Neutrophil (primary cell): ENCODE results near the gene NXPE4.
"Not testable (repeated sequence)": the region's sequence is repeated elsewhere in the genome, so short reads cannot be mapped to it uniquely, and the experiment has no call there.

Source experiments
- H3K27ac ChIP-seq: fragments of 200-600 bp; sonication (generic); 2 replicates; pipeline ENCODE4 v1.5.1; 2016; ENCODE audit warnings: mild to moderate bottlenecking, moderate library complexity
- H3K27me3 ChIP-seq: fragments of 200-600 bp; sonication (generic); 2 replicates; pipeline ENCODE4 v1.6.0; 2016; ENCODE audit warnings: mild to moderate bottlenecking
- H3K36me3 ChIP-seq: fragments of 200-600 bp; sonication (generic); 2 replicates; pipeline ENCODE4 v1.5.1; 2017
- H3K4me1 ChIP-seq, 2 experiments: fragments of 200-600 bp in 1 of 2; sonication (generic) in 1 of 2; 1 replicate in 1 of 2; 2 replicates in 1 of 2; pipeline versions ENCODE4 v1.5.1 to v1.6.1; 2013 to 2016; ENCODE audit warnings: low read depth in 1 of 2, low read length in 1 of 2, mild to moderate bottlenecking in 1 of 2, moderate library complexity in 1 of 2; ENCODE audit not compliant: control insufficient read depth in 1 of 2, insufficient read depth in 1 of 2
- H3K4me3 ChIP-seq, 2 experiments: fragments of 200-600 bp in 1 of 2; sonication (generic) in 1 of 2; 1 replicate in 1 of 2; 2 replicates in 1 of 2; pipeline ENCODE4 v1.5.1; 2013 to 2016; ENCODE audit warnings: low read depth in 1 of 2, low read length in 1 of 2, mild to moderate bottlenecking in 1 of 2, moderate library complexity in 1 of 2
- H3K9me3 ChIP-seq: fragments of 200-600 bp; sonication (generic); 2 replicates; pipeline ENCODE4 v1.5.1; 2016
- CTCF ChIP-seq: fragments of 200-600 bp; sonication (generic); IDR thresholded peaks from 2 replicates; pipeline ENCODE4 v1.5.1; 2016; ENCODE audit warnings: antibody characterized with exemption

The NXPE4 gene

GRCh38 chr11:114612686-114613085, 17.1 kb upstream of the NXPE4 start:
- H3K9me3 ChIP-seq, result peaks cover 37% of the 10 kb centered on the region
- H3K27ac ChIP-seq, result no peak overlapping the region
- no peaks in the 10 kb centered on the region for H3K4me1 ChIP-seq
- no peak overlapping the region for H3K4me3 ChIP-seq
- no peak for TF ChIP-seq CTCF
- no peaks in the 10 kb centered on the region for H3K27me3 ChIP-seq
- no peaks in the 10 kb centered on the region for H3K36me3 ChIP-seq

GRCh38 chr11:114612199-114612598, 16.6 kb upstream of the NXPE4 start:
- not testable (repeated sequence) for H3K36me3 ChIP-seq, H3K27me3 ChIP-seq, H3K27ac ChIP-seq, H3K4me3 ChIP-seq, H3K4me1 ChIP-seq
- peaks cover 37% of the 10 kb centered on the region for H3K9me3 ChIP-seq

- no peak overlapping the region for H3K4me3 ChIP-seq
- H3K4me1 ChIP-seq, result no peaks in the 10 kb centered on the region
- no peaks in the 10 kb centered on the region for H3K27me3 ChIP-seq
- no peaks in the 10 kb centered on the region for H3K36me3 ChIP-seq
- no peak for TF ChIP-seq CTCF
- H3K27ac ChIP-seq, result no peak overlapping the region
- H3K9me3 ChIP-seq, result peaks cover 44% of the 10 kb centered on the region
Observed at GRCh38 chr11:114610984-114611944, 15.7 kb upstream of the NXPE4 start.

GRCh38 chr11:114610550-114610949, 15.0 kb upstream of the NXPE4 start:
- Histone ChIP-seq H3K4me1 (no peaks in the 10 kb centered on the region), H3K27ac (no peak overlapping the region), H3K4me3 (no peak overlapping the region), H3K27me3 (no peaks in the 10 kb centered on the region), H3K36me3 (no peaks in the 10 kb centered on the region), H3K9me3 (peaks cover 37% of the 10 kb centered on the region)
- no peak for TF ChIP-seq CTCF

- H3K4me3 ChIP-seq, result no peak overlapping the region
- no peak overlapping the region for H3K27ac ChIP-seq
- H3K4me1 ChIP-seq, result no peaks in the 10 kb centered on the region
- peaks cover 28% of the 10 kb centered on the region for H3K9me3 ChIP-seq
- TF ChIP-seq CTCF, result no peak
- no peaks in the 10 kb centered on the region for H3K36me3 ChIP-seq
- no peaks in the 10 kb centered on the region for H3K27me3 ChIP-seq
Observed at GRCh38 chr11:114609429-114609828, 13.8 kb upstream of the NXPE4 start.

- H3K4me3 ChIP-seq, H3K4me1 ChIP-seq, H3K27ac ChIP-seq, H3K36me3 ChIP-seq, H3K27me3 ChIP-seq: not testable (repeated sequence)
- peaks cover 23% of the 10 kb centered on the region for H3K9me3 ChIP-seq
Observed at GRCh38 chr11:114608605-114609004, 13.0 kb upstream of the NXPE4 start.
